Measurements from ENCODE around the gene PSMD13.

The PSMD13 gene

GRCh38 chr11:255176-255575 is 18.4 kb downstream of the PSMD13 start:
- Histone ChIP-seq H3K4ac (ENCODE audit: low read length) (no peak overlapping the region), H3K27ac (replicated peaks; ENCODE audit: low read length) (no peak overlapping the region), H3K79me1 (ENCODE audit: low read depth, low read length) (no peaks in the 10 kb centered on the region), H3K4me1 (ENCODE audit: control insufficient read depth in 2 of 2, insufficient read depth in 1 of 2, low read depth in 1 of 2, low read length in 2 of 2) (no peaks in the 10 kb centered on the region), H2AK5ac (ENCODE audit: low read depth, low read length) (no peak overlapping the region), H3K23ac (ENCODE audit: low read depth, low read length, poor library complexity) (no peak overlapping the region), H3K18ac (ENCODE audit: low read length) (no peak overlapping the region), H4K91ac (ENCODE audit: low read depth, low read length, poor library complexity) (no peak overlapping the region), H3K36me3 (replicated peaks in 1 of 2; ENCODE audit: control insufficient read depth in 2 of 2, insufficient read depth in 2 of 2, low read length in 2 of 2) (peaks cover 25 to 39% of the 10 kb centered on the region in 2 donors), H3K14ac (ENCODE audit: low read length) (no peak overlapping the region), H2BK12ac (ENCODE audit: low read length) (no peak overlapping the region), H3K4me2 (ENCODE audit: insufficient read depth, low read length, poor library complexity, severe bottlenecking) (no peak overlapping the region), H2BK5ac (ENCODE audit: low read length) (no peak overlapping the region), H3K9me3 (replicated peaks in 1 of 2; ENCODE audit: control insufficient read depth in 2 of 2, insufficient read depth in 1 of 2, low read depth in 1 of 2, low read length in 2 of 2) (no peaks in the 10 kb centered on the region), H4K8ac (ENCODE audit: low read depth, low read length) (no peak overlapping the region), H2BK120ac (ENCODE audit: low read depth, low read length) (no peak overlapping the region), H3K27me3 (ENCODE audit: control insufficient read depth in 3 of 3, insufficient read depth in 3 of 3, low read depth in 1 of 3, low read length in 3 of 3) (no peaks in the 10 kb centered on the region), H2BK15ac (ENCODE audit: low read length) (no peak overlapping the region), H3K9ac (ENCODE audit: low read depth, low read length, poor library complexity) (no peak overlapping the region), H2AFZ (ENCODE audit: low read length) (no peak overlapping the region), H3K4me3 (ENCODE audit: low read length in 2 of 2) (no peak overlapping the region)
- no CpG with 5 or more reads among the region's 3 CpGs for WGBS, 2 donors (ENCODE audit: extremely low coverage in 2 of 2, insufficient read length in 2 of 2, insufficient replicate concordance in 1 of 2)
- DNase-seq (ENCODE audit: low spot score), result no peak

- peak overlapping the region in 1 of 2 donors; percentile 57 for H3K4me3 ChIP-seq (ENCODE audit: low read length in 2 of 2)
- H2AFZ ChIP-seq (ENCODE audit: low read length), result no peak overlapping the region
- H3K4ac ChIP-seq (ENCODE audit: low read length), result no peak overlapping the region
- no peaks in the 10 kb centered on the region for H3K4me1 ChIP-seq (ENCODE audit: control insufficient read depth in 2 of 2, insufficient read depth in 1 of 2, low read depth in 1 of 2, low read length in 2 of 2)
- no peak overlapping the region for H3K18ac ChIP-seq (ENCODE audit: low read length)
- no peak overlapping the region for H3K27ac ChIP-seq (replicated peaks; ENCODE audit: low read length)
- H3K36me3 ChIP-seq (replicated peaks in 1 of 2; ENCODE audit: control insufficient read depth in 2 of 2, insufficient read depth in 2 of 2, low read length in 2 of 2), result peaks cover 25 to 33% of the 10 kb centered on the region in 2 donors
- H2AK5ac ChIP-seq (ENCODE audit: low read depth, low read length), result no peak overlapping the region
- no peak overlapping the region for H4K91ac ChIP-seq (ENCODE audit: low read depth, low read length, poor library complexity)
- no peak overlapping the region for H4K8ac ChIP-seq (ENCODE audit: low read depth, low read length)
- no peaks in the 10 kb centered on the region for H3K79me1 ChIP-seq (ENCODE audit: low read depth, low read length)
- no peak overlapping the region for H3K23ac ChIP-seq (ENCODE audit: low read depth, low read length, poor library complexity)
- no peaks in the 10 kb centered on the region for H3K9me3 ChIP-seq (replicated peaks in 1 of 2; ENCODE audit: control insufficient read depth in 2 of 2, insufficient read depth in 1 of 2, low read depth in 1 of 2, low read length in 2 of 2)
- H2BK12ac ChIP-seq (ENCODE audit: low read length), result no peak overlapping the region
- no peak overlapping the region for H2BK120ac ChIP-seq (ENCODE audit: low read depth, low read length)
- no peak overlapping the region for H3K14ac ChIP-seq (ENCODE audit: low read length)
- no peak overlapping the region for H3K9ac ChIP-seq (ENCODE audit: low read depth, low read length, poor library complexity)
- DNase-seq (ENCODE audit: low spot score), result no peak
- H3K4me2 ChIP-seq (ENCODE audit: insufficient read depth, low read length, poor library complexity, severe bottlenecking), result no peak overlapping the region
- no peak overlapping the region for H2BK15ac ChIP-seq (ENCODE audit: low read length)
- no peak overlapping the region for H2BK5ac ChIP-seq (ENCODE audit: low read length)
- H3K27me3 ChIP-seq (ENCODE audit: control insufficient read depth in 3 of 3, insufficient read depth in 3 of 3, low read depth in 1 of 3, low read length in 3 of 3), result no peaks in the 10 kb centered on the region
- WGBS, 2 donors (ENCODE audit: extremely low coverage in 2 of 2, insufficient read length in 2 of 2, insufficient replicate concordance in 1 of 2), result no CpG with 5 or more reads among the region's 2 CpGs
Observed at GRCh38 chr11:255816-256215, 19.0 kb downstream of the PSMD13 start.

GRCh38 chr11:256952-257737 is 20.4 kb downstream of the PSMD13 start:
- Histone ChIP-seq H4K8ac (ENCODE audit: low read depth, low read length) (no peak overlapping the region), H3K9ac (ENCODE audit: low read depth, low read length, poor library complexity) (no peak overlapping the region), H2BK5ac (ENCODE audit: low read length) (peak overlapping the region; percentile 49), H3K36me3 (replicated peaks in 1 of 2; ENCODE audit: control insufficient read depth in 2 of 2, insufficient read depth in 2 of 2, low read length in 2 of 2) (peaks cover 16 to 20% of the 10 kb centered on the region in 2 donors), H3K27ac (replicated peaks; ENCODE audit: low read length) (no peak overlapping the region), H2AK5ac (ENCODE audit: low read depth, low read length) (peak overlapping the region; percentile 35), H3K9me3 (replicated peaks in 1 of 2; ENCODE audit: control insufficient read depth in 2 of 2, insufficient read depth in 1 of 2, low read depth in 1 of 2, low read length in 2 of 2) (peaks cover 0 to 4% of the 10 kb centered on the region in 2 donors), H2AFZ (ENCODE audit: low read length) (no peak overlapping the region), H3K4ac (ENCODE audit: low read length) (no peak overlapping the region), H3K4me1 (ENCODE audit: control insufficient read depth in 2 of 2, insufficient read depth in 1 of 2, low read depth in 1 of 2, low read length in 2 of 2) (no peaks in the 10 kb centered on the region), H4K91ac (ENCODE audit: low read depth, low read length, poor library complexity) (no peak overlapping the region), H3K23ac (ENCODE audit: low read depth, low read length, poor library complexity) (no peak overlapping the region), H2BK15ac (ENCODE audit: low read length) (no peak overlapping the region), H3K79me1 (ENCODE audit: low read depth, low read length) (no peaks in the 10 kb centered on the region), H3K4me3 (ENCODE audit: low read length in 2 of 2) (no peak overlapping the region), H2BK12ac (ENCODE audit: low read length) (peak overlapping the region; percentile 69), H3K18ac (ENCODE audit: low read length) (no peak overlapping the region), H2BK120ac (ENCODE audit: low read depth, low read length) (peak overlapping the region; percentile 87), H3K14ac (ENCODE audit: low read length) (no peak overlapping the region), H3K27me3 (ENCODE audit: control insufficient read depth in 3 of 3, insufficient read depth in 3 of 3, low read depth in 1 of 3, low read length in 3 of 3) (no peaks in the 10 kb centered on the region), H3K4me2 (ENCODE audit: insufficient read depth, low read length, poor library complexity, severe bottlenecking) (no peak overlapping the region)
- no peak for DNase-seq (ENCODE audit: low spot score)
- WGBS, 2 donors (ENCODE audit: extremely low coverage in 2 of 2, insufficient read length in 2 of 2, insufficient replicate concordance in 1 of 2), result no CpG with 5 or more reads among the region's 14 CpGs

DNA sequence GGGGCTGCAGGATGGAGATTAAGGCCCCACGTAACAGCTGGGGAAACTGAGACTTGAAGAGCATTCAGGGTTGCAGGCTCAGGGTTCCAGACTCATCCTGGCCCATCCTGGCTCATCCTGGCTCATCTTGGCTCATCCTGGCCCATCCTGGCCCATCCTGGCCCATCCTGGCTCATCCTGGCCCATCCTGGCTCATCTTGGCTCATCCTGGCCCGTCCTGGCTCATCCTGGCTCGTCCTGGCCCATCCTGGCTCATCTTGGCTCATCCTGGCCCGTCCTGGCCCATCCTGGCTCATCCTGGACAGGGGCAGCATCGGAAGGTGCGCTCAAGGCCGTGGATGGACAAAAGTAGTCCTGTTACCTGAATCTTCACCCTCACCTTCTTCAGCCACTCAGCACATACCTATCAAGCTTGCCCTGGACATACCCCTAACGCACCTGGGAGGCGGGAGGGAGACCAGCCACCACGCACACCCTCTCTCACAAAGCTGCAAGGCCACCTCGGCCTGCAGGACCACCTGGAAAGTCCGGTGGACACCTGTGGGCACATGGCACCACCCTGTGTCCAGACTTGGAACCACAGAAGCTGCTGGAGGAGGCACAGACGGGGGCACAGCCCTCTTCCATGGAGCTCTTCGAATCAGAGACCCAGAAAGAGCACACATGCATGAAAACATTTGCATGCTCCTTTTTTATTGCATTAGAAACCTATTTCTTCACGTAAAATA is 21.2 kb downstream of the PSMD13 start:
- no peak overlapping the region for H3K9ac ChIP-seq (ENCODE audit: low read depth, low read length, poor library complexity)
- no peak overlapping the region for H3K23ac ChIP-seq (ENCODE audit: low read depth, low read length, poor library complexity)
- H3K4me2 ChIP-seq (ENCODE audit: insufficient read depth, low read length, poor library complexity, severe bottlenecking), result no peak overlapping the region
- H2BK120ac ChIP-seq (ENCODE audit: low read depth, low read length), result peak overlapping the region; percentile 30
- H3K4me1 ChIP-seq (ENCODE audit: control insufficient read depth in 2 of 2, insufficient read depth in 1 of 2, low read depth in 1 of 2, low read length in 2 of 2), result no peaks in the 10 kb centered on the region
- H2AK5ac ChIP-seq (ENCODE audit: low read depth, low read length), result no peak overlapping the region
- no peak overlapping the region for H2BK15ac ChIP-seq (ENCODE audit: low read length)
- no peak overlapping the region for H4K8ac ChIP-seq (ENCODE audit: low read depth, low read length)
- no peak overlapping the region for H3K4ac ChIP-seq (ENCODE audit: low read length)
- H3K4me3 ChIP-seq (ENCODE audit: low read length in 2 of 2), result no peak overlapping the region
- H2BK5ac ChIP-seq (ENCODE audit: low read length), result no peak overlapping the region
- H3K14ac ChIP-seq (ENCODE audit: low read length), result no peak overlapping the region
- peaks cover 9 to 12% of the 10 kb centered on the region in 2 donors for H3K36me3 ChIP-seq (replicated peaks in 1 of 2; ENCODE audit: control insufficient read depth in 2 of 2, insufficient read depth in 2 of 2, low read length in 2 of 2)
- no peak overlapping the region for H2BK12ac ChIP-seq (ENCODE audit: low read length)
- H4K91ac ChIP-seq (ENCODE audit: low read depth, low read length, poor library complexity), result no peak overlapping the region
- no peak for DNase-seq (ENCODE audit: low spot score)
- H3K9me3 ChIP-seq (replicated peaks in 1 of 2; ENCODE audit: control insufficient read depth in 2 of 2, insufficient read depth in 1 of 2, low read depth in 1 of 2, low read length in 2 of 2), result peaks cover 0 to 5% of the 10 kb centered on the region in 2 donors
- H3K18ac ChIP-seq (ENCODE audit: low read length), result peak overlapping the region; percentile 63
- no peak overlapping the region for H3K27ac ChIP-seq (replicated peaks; ENCODE audit: low read length)
- no peaks in the 10 kb centered on the region for H3K27me3 ChIP-seq (ENCODE audit: control insufficient read depth in 3 of 3, insufficient read depth in 3 of 3, low read depth in 1 of 3, low read length in 3 of 3)
- WGBS, 2 donors (ENCODE audit: extremely low coverage in 2 of 2, insufficient read length in 2 of 2, insufficient replicate concordance in 1 of 2), result no CpG with 5 or more reads among the region's 15 CpGs
- no peak overlapping the region for H2AFZ ChIP-seq (ENCODE audit: low read length)
- H3K79me1 ChIP-seq (ENCODE audit: low read depth, low read length), result no peaks in the 10 kb centered on the region
